CD4-positive, alpha-beta T cell treated with Interleukin-1 beta for 1 hour (primary cell): Measurements from ENCODE around the gene TUBA8.
"Not testable (repeated sequence)": the region's sequence is repeated elsewhere in the genome, so short reads cannot be mapped to it uniquely, and the experiment has no call there.

Experiments used
- DNase-seq, 2 donors: peaks; one replicate each; pipeline ENCODE4 v3.0.0-alpha.2; 2020 to 2022

Gene TUBA8

GRCh38 chr22:18136563-18137320 is 26.1 kb downstream of the TUBA8 start:
- DNase-seq = no peak

- not testable (repeated sequence) for DNase-seq
These were observed 30.4 kb downstream of the TUBA8 start for GRCh38 chr22:18141004-18141403.

GRCh38 chr22:18144105-18144504 is 33.5 kb downstream of the TUBA8 start:
- DNase-seq = no peak

GRCh38 chr22:18145676-18146388 is 35.2 kb downstream of the TUBA8 start:
- no peak for DNase-seq

- no peak for DNase-seq
These were observed 35.8 kb downstream of the TUBA8 start for GRCh38 chr22:18146389-18146753.

GRCh38 chr22:18147791-18148190 is 37.2 kb downstream of the TUBA8 start:
- no peak for DNase-seq

GRCh38 chr22:18148293-18148965 is 37.8 kb downstream of the TUBA8 start:
- no peak for DNase-seq

GRCh38 chr22:18152519-18152918 is 41.9 kb downstream of the TUBA8 start:
- no peak for DNase-seq

- DNase-seq = no peak
These were observed 44.3 kb downstream of the TUBA8 start for GRCh38 chr22:18154821-18155390.

GRCh38 chr22:18155546-18155945 is 44.9 kb downstream of the TUBA8 start:
- DNase-seq = not testable (repeated sequence)

GRCh38 chr22:18156878-18157713 is 46.5 kb downstream of the TUBA8 start:
- DNase-seq = peak in 1 of 2 donors; percentile 50

- DNase-seq = no peak
These were observed 47.1 kb downstream of the TUBA8 start for GRCh38 chr22:18157714-18158028.

- not testable (repeated sequence) for DNase-seq
These were observed 50.0 kb downstream of the TUBA8 start for GRCh38 chr22:18160641-18161040.

GRCh38 chr22:18163843-18164242 is 53.2 kb downstream of the TUBA8 start:
- DNase-seq = not testable (repeated sequence)

- not testable (repeated sequence) for DNase-seq
These were observed 54.0 kb downstream of the TUBA8 start for GRCh38 chr22:18164584-18164983.

- DNase-seq = not testable (repeated sequence)
These were observed 54.7 kb downstream of the TUBA8 start for GRCh38 chr22:18165356-18165755.

GRCh38 chr22:18170284-18170683 is 59.7 kb downstream of the TUBA8 start:
- not testable (repeated sequence) for DNase-seq

GRCh38 chr22:18172203-18172602 is 61.6 kb downstream of the TUBA8 start:
- DNase-seq = not testable (repeated sequence)

- not testable (repeated sequence) for DNase-seq
These were observed 62.2 kb downstream of the TUBA8 start for GRCh38 chr22:18172776-18173175.

- DNase-seq = not testable (repeated sequence)
These were observed 62.8 kb downstream of the TUBA8 start for GRCh38 chr22:18173441-18173840.
